Mesodermal cell (in vitro differentiated cells): ENCODE data around the gene L3MBTL4.

Experiments used
- H3K27ac ChIP-seq: 2 replicates; pipeline ENCODE4 v1.7.0; 2013; ENCODE audit warnings: mild to moderate bottlenecking, low read depth, low read length, moderate library complexity; ENCODE audit not compliant: severe bottlenecking
- H3K36me3 ChIP-seq: 2 replicates; pipeline ENCODE4 v1.7.1; 2013; ENCODE audit warnings: mild to moderate bottlenecking, low read length, moderate library complexity; ENCODE audit not compliant: control insufficient read depth, insufficient read depth
- H3K4me1 ChIP-seq: one replicate; pipeline ENCODE4 v1.7.1; 2013; ENCODE audit warnings: mild to moderate bottlenecking, low read length; ENCODE audit not compliant: insufficient read depth, control insufficient read depth, poor library complexity, severe bottlenecking
- H3K4me3 ChIP-seq: 2 replicates; pipeline ENCODE4 v1.7.0; 2013; ENCODE audit warnings: low read length, control low read depth, mild to moderate bottlenecking; ENCODE audit not compliant: insufficient read depth, poor library complexity, severe bottlenecking; ENCODE audit errors: extremely low read depth
- H3K9me3 ChIP-seq: 2 replicates; pipeline ENCODE4 v1.7.1; 2013; ENCODE audit warnings: mild to moderate bottlenecking, low read length, moderate library complexity; ENCODE audit not compliant: control insufficient read depth
- WGBS, 2 experiments: methylation state at CpG; one replicate each; pipeline ENCODE4 v1.1.5; 2013; ENCODE audit warnings: missing lambda C conversion rate in 2 of 2; ENCODE audit not compliant: insufficient coverage in 2 of 2; 5-methylcytosine and 5-hydroxymethylcytosine counted together

L3MBTL4 gene

GRCh38 chr18:5967007-5967406 lies 447.7 kb downstream of the L3MBTL4 start:
- Histone ChIP-seq H3K9me3 (no peaks in the 10 kb centered on the region), H3K27ac (no peak overlapping the region), H3K36me3 (no peaks in the 10 kb centered on the region), H3K4me1 (peaks cover 3% of the 10 kb centered on the region), H3K4me3 (no peak overlapping the region)
- WGBS, 2 experiments = 94 to 95% methylated on average over 6 of the region's 8 CpGs

- no peaks in the 10 kb centered on the region for H3K36me3 ChIP-seq
- H3K4me3 ChIP-seq = no peak overlapping the region
- H3K4me1 ChIP-seq = peaks cover 3% of the 10 kb centered on the region
- 94 to 97% methylated on average over 3 of the region's 4 CpGs for WGBS, 2 experiments
- H3K27ac ChIP-seq = no peak overlapping the region
- no peaks in the 10 kb centered on the region for H3K9me3 ChIP-seq
Observed at GRCh38 chr18:5966514-5966913, 448.2 kb downstream of the L3MBTL4 start.

DNA sequence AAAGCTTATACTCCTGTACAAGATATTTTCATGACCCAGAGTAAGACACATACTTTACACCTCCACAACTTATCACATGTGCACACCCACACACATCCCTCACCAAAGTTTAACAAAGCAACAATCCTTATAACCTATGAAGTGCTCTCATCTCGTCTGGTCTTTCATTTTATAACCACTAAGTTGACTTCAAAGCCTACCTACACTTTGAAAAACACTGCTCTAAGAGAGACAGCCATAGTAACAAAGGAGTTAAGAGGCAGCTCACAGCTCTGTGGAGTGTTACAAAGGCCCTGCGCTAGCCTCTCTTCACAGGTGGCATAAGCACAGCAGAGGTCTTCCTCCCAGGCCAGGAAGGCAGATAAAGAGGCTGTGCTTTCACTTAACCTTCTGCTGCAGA lies 449.7 kb downstream of the L3MBTL4 start:
- Histone ChIP-seq H3K36me3 (no peaks in the 10 kb centered on the region), H3K27ac (no peak overlapping the region)
- WGBS, 2 experiments = 48 to 54% methylated on average over 2 of the region's 2 CpGs

DNA sequence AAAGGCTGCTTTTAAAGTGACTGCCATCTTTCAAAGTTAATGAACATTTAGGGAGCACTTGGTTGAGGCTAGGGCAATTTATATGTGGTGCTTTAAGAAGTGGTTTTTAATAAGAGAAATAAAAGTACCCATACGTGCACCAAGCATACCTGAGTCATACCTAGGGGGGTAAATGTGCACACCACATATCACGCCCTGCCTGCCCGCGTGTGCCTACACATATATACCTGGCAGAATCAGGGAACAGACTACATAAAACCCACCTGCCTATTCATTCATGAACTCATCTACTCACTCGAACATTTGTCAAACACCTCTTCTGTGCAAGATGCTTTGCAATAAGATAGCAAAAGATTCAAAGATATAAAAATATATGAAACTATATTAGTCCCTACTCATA lies 450.1 kb downstream of the L3MBTL4 start:
- no peaks in the 10 kb centered on the region for H3K36me3 ChIP-seq
- H3K4me1 ChIP-seq = no peaks in the 10 kb centered on the region
- H3K27ac ChIP-seq = no peak overlapping the region
- no peaks in the 10 kb centered on the region for H3K9me3 ChIP-seq
- no peak overlapping the region for H3K4me3 ChIP-seq
- 75% methylated on average over 2 of the region's 5 CpGs; no CpG with 5 or more reads in 1 of the 2 experiments for WGBS, 2 experiments

More for the DNA sequence above, 449.7 kb downstream of the L3MBTL4 start:
- Histone ChIP-seq H3K9me3 (no peaks in the 10 kb centered on the region), H3K4me3 (no peak overlapping the region), H3K4me1 (peaks cover under 1% of the 10 kb centered on the region)

- 88 to 94% methylated on average over 7 to 8 of the region's 8 CpGs for WGBS, 2 experiments
- Histone ChIP-seq H3K4me1 (no peaks in the 10 kb centered on the region), H3K27ac (no peak overlapping the region), H3K4me3 (no peak overlapping the region), H3K36me3 (no peaks in the 10 kb centered on the region), H3K9me3 (no peaks in the 10 kb centered on the region)
Observed at GRCh38 chr18:5964108-5964507, 450.6 kb downstream of the L3MBTL4 start.

GRCh38 chr18:5963267-5963666 lies 451.4 kb downstream of the L3MBTL4 start:
- Histone ChIP-seq H3K9me3 (no peaks in the 10 kb centered on the region), H3K4me1 (no peaks in the 10 kb centered on the region), H3K27ac (no peak overlapping the region), H3K4me3 (no peak overlapping the region), H3K36me3 (no peaks in the 10 kb centered on the region)
- 80 to 97% methylated on average over 2 to 6 of the region's 7 CpGs for WGBS, 2 experiments

GRCh38 chr18:5962362-5962761 lies 452.3 kb downstream of the L3MBTL4 start:
- no peaks in the 10 kb centered on the region for H3K4me1 ChIP-seq
- H3K36me3 ChIP-seq = no peaks in the 10 kb centered on the region
- no peak overlapping the region for H3K27ac ChIP-seq
- 86 to 90% methylated on average over 2 to 5 of the region's 6 CpGs for WGBS, 2 experiments
- no peak overlapping the region for H3K4me3 ChIP-seq
- no peaks in the 10 kb centered on the region for H3K9me3 ChIP-seq

GRCh38 chr18:5961828-5962150 lies 452.9 kb downstream of the L3MBTL4 start:
- H3K9me3 ChIP-seq = no peaks in the 10 kb centered on the region
- no peak overlapping the region for H3K27ac ChIP-seq
- H3K4me3 ChIP-seq = no peak overlapping the region
- WGBS, 2 experiments = 88 to 100% methylated on average over 1 to 2 of the region's 3 CpGs
- H3K36me3 ChIP-seq = no peaks in the 10 kb centered on the region
- no peaks in the 10 kb centered on the region for H3K4me1 ChIP-seq

- Histone ChIP-seq H3K4me1 (no peaks in the 10 kb centered on the region), H3K9me3 (no peaks in the 10 kb centered on the region), H3K27ac (no peak overlapping the region), H3K4me3 (no peak overlapping the region), H3K36me3 (no peaks in the 10 kb centered on the region)
- WGBS, 2 experiments = 68 to 72% methylated on average over 9 of the region's 10 CpGs
Observed at GRCh38 chr18:5961097-5961827, 453.4 kb downstream of the L3MBTL4 start.

DNA sequence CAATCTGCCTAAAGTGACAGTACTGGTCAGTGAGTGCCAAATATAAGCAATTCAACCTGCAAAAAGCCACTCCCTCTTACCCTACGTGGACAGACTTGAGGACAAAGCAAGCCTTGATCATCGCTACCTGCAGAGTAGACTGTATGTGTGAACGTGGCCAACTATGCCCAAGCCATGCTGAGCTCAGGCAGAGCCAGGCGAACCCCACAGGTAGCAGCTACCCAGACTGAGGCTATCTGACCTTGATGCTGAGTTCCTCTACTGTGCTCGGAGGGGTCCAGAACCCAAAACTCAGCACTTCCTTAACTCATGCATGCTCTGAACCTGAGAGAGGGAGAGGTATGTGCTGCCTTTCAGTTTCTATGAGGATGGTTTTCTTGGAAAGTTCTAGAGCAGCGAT lies 455.9 kb downstream of the L3MBTL4 start:
- peaks cover 6% of the 10 kb centered on the region for H3K4me1 ChIP-seq
- WGBS, 2 experiments = 90 to 91% methylated on average over 5 to 6 of the region's 6 CpGs

GRCh38 chr18:5955861-5956260 lies 458.9 kb downstream of the L3MBTL4 start:
- H3K36me3 ChIP-seq = no peaks in the 10 kb centered on the region
- 54 to 79% methylated on average over 3 of the region's 5 CpGs for WGBS, 2 experiments
- H3K4me3 ChIP-seq = no peak overlapping the region
- no peak overlapping the region for H3K27ac ChIP-seq
- H3K9me3 ChIP-seq = no peaks in the 10 kb centered on the region
- peaks cover 6% of the 10 kb centered on the region for H3K4me1 ChIP-seq

More for the DNA sequence above, 455.9 kb downstream of the L3MBTL4 start:
- no peaks in the 10 kb centered on the region for H3K9me3 ChIP-seq
- H3K36me3 ChIP-seq = no peaks in the 10 kb centered on the region
- no peak overlapping the region for H3K27ac ChIP-seq
- H3K4me3 ChIP-seq = no peak overlapping the region
